Measurements from ENCODE around the gene TREM1. TPM values are rescaled to one million over a fixed set of nuclear protein-coding genes. Genes with fewer than 3 reads are reported as not detected.
"Not testable (repeated sequence)": the region's sequence is repeated elsewhere in the genome, so short reads cannot be mapped to it uniquely, and the experiment has no call there.

TREM1 gene
- total RNA-seq, 1 donor from 2014 or later: not detected

GRCh38 chr6:41266541-41266940, 19.9 kb downstream of the TREM1 start:
- no peak for DNase-seq (ENCODE audit: extremely low read depth, low read depth, low spot score)

GRCh38 chr6:41263267-41263666, 23.2 kb downstream of the TREM1 start:
- DNase-seq (ENCODE audit: extremely low read depth, low read depth, low spot score): no peak

GRCh38 chr6:41262401-41262800, 24.1 kb downstream of the TREM1 start:
- no peak for DNase-seq (ENCODE audit: extremely low read depth, low read depth, low spot score)

GRCh38 chr6:41258196-41258493, 28.3 kb downstream of the TREM1 start:
- no peak for DNase-seq (ENCODE audit: extremely low read depth, low read depth, low spot score)

GRCh38 chr6:41257369-41258195, 28.9 kb downstream of the TREM1 start:
- DNase-seq (ENCODE audit: extremely low read depth, low read depth, low spot score): peak; percentile 5

GRCh38 chr6:41256383-41256782, 30.1 kb downstream of the TREM1 start:
- DNase-seq (ENCODE audit: extremely low read depth, low read depth, low spot score): no peak

- DNase-seq (ENCODE audit: extremely low read depth, low read depth, low spot score): no peak
Measured at GRCh38 chr6:41255638-41256246, 30.7 kb downstream of the TREM1 start.

- DNase-seq (ENCODE audit: extremely low read depth, low read depth, low spot score): no peak
Measured at GRCh38 chr6:41255110-41255509, 31.4 kb downstream of the TREM1 start.

- no peak for DNase-seq (ENCODE audit: extremely low read depth, low read depth, low spot score)
Measured at GRCh38 chr6:41252401-41253169, 33.9 kb downstream of the TREM1 start.

- no peak for DNase-seq (ENCODE audit: extremely low read depth, low read depth, low spot score)
Measured at GRCh38 chr6:41247882-41248705, 38.4 kb downstream of the TREM1 start.

- no peak for DNase-seq (ENCODE audit: extremely low read depth, low read depth, low spot score)
Measured at GRCh38 chr6:41247288-41247865, 39.1 kb downstream of the TREM1 start.

GRCh38 chr6:41246529-41246928, 40.0 kb downstream of the TREM1 start:
- not testable (repeated sequence) for DNase-seq (ENCODE audit: extremely low read depth, low read depth, low spot score)

GRCh38 chr6:41239467-41240159, 46.9 kb downstream of the TREM1 start:
- no peak for DNase-seq (ENCODE audit: extremely low read depth, low read depth, low spot score)

- no peak for DNase-seq (ENCODE audit: extremely low read depth, low read depth, low spot score)
Measured at GRCh38 chr6:41237128-41237527, 49.4 kb downstream of the TREM1 start.

GRCh38 chr6:41236276-41236675, 50.2 kb downstream of the TREM1 start:
- DNase-seq (ENCODE audit: extremely low read depth, low read depth, low spot score): no peak

GRCh38 chr6:41232667-41233066, 53.8 kb downstream of the TREM1 start:
- no peak for DNase-seq (ENCODE audit: extremely low read depth, low read depth, low spot score)

- no peak for DNase-seq (ENCODE audit: extremely low read depth, low read depth, low spot score)
Measured at GRCh38 chr6:41231246-41231645, 55.2 kb downstream of the TREM1 start.

GRCh38 chr6:41229721-41230120, 56.8 kb downstream of the TREM1 start:
- no peak for DNase-seq (ENCODE audit: extremely low read depth, low read depth, low spot score)

- no peak for DNase-seq (ENCODE audit: extremely low read depth, low read depth, low spot score)
Measured at GRCh38 chr6:41228616-41229015, 57.9 kb downstream of the TREM1 start.

GRCh38 chr6:41228096-41228495, 58.4 kb downstream of the TREM1 start, which contains the start of gene TREML4:
TSS of gene TREML4 (plus strand) at chr6:41228349. CDS start at chr6:41228428, 79 bp downstream.
- no peak for DNase-seq (ENCODE audit: extremely low read depth, low read depth, low spot score)
